Measurements from ENCODE around the gene BTN3A1. TPM values are rescaled to one million over a fixed set of nuclear protein-coding genes. Genes with fewer than 3 reads are reported as not detected.

BTN3A1 gene
- total RNA-seq, 1 experiment from 2014 or later: 9.0 TPM

DNA sequence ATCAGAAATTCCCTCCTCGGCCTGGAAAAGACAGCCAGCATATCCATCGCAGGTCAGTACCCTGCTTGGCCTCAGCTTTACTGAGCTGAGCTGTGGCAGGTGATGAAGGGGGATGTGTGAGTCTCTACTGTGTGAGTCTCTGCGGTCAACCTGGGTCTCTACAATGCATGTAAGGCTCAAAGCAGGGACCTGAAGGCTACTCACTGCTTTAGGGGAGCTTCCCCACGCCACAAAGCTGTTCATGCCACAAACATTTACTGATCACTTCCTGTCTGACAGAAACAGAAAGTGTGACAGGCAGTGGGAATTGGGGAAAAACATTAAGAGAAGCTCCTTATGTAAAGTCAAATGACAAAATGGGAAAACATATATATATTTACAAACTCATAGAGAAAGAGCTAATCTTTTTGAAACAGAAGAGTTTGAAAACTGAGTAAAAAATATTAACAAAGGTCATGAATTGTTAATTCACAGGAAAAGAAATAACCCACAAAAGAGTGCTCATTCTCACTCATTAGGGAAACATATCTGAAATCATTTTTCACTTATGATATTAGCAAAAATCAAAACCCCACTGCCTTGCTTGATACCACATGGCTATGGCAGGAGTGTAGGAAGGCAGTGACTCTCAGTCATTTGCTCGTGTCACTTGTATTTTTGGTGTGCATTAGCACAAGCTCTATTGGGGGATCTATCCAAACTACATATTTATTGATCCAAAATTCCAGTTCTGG lies 44.0 kb downstream of the BTN3A1 start:
- POLR2A ChIA-PET: no interaction called here
- BruUV-seq (replicated peaks): no TSS peak

More for the DNA sequence above, 44.0 kb downstream of the BTN3A1 start:
- H3K27ac ChIP-seq (ENCODE audit: low read depth, low read length): no peak overlapping the region
- RAD21 ChIA-PET (ENCODE audit: low non-redundant PET in 1 of 2, low total read pairs in 2 of 2, uncharacterized antibody in 2 of 2, unreplicated experiment in 2 of 2): no interaction called here
- no peaks in the 10 kb centered on the region for H3K27me3 ChIP-seq (ENCODE audit: insufficient read depth, low read length)
- H3K9ac ChIP-seq (ENCODE audit: low read length): no peak overlapping the region
- H3K9me3 ChIP-seq (ENCODE audit: control insufficient read depth in 1 of 2, insufficient read depth in 1 of 2, low read depth in 1 of 2, low read length in 2 of 2): no peaks in the 10 kb centered on the region
- H3K4me3 ChIP-seq (replicated peaks in 1 of 2; ENCODE audit: low read depth in 1 of 2, low read length in 2 of 2): no peak overlapping the region
- intact Hi-C loops (cut with micrococcal nuclease): no loop called here
- no peaks in the 10 kb centered on the region for H4K20me1 ChIP-seq (ENCODE audit: insufficient read depth)
- no peak overlapping the region for H3K4me2 ChIP-seq (ENCODE audit: low read length)
- H3K79me2 ChIP-seq (ENCODE audit: insufficient read depth, low read length): no peaks in the 10 kb centered on the region
- DNase-seq (ENCODE audit: low read depth, low spot score) (no peak), ATAC-seq (no peak)
- TF ChIP-seq POLR2AphosphoS5 (IDR thresholded peaks at IDR 0.05; ENCODE audit: low read depth, low read length) (no peak), CTCF (IDR thresholded peaks at IDR 0.05 in 2 of 3, conservative IDR thresholded peaks at IDR 0.05 in 1 of 3; ENCODE audit: borderline replicate concordance in 1 of 3, insufficient read depth in 1 of 3, low read depth in 2 of 3, low read length in 2 of 3) (no peak), SP1 (IDR thresholded peaks at IDR 0.05; ENCODE audit: low read depth) (no peak), TCF7L2 (IDR thresholded peaks at IDR 0.05; ENCODE audit: borderline replicate concordance, extremely low read depth, insufficient read depth, insufficient read length) (no peak), CEBPB (IDR thresholded peaks at IDR 0.05; ENCODE audit: low read depth) (no peak), ZNF274 (IDR thresholded peaks at IDR 0.05; ENCODE audit: low read depth, low read length) (no peak), EGR1 (IDR thresholded peaks at IDR 0.05; ENCODE audit: low read depth) (no peak)
- TF ChIP-seq, protein P1, sequence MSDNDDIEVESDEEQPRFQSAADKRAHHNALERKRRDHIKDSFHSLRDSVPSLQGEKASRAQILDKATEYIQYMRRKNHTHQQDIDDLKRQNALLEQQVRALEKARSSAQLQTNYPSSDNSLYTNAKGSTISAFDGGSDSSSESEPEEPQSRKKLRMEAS (IDR thresholded peaks at IDR 0.05): no peak
- TF ChIP-seq, protein P2, sequence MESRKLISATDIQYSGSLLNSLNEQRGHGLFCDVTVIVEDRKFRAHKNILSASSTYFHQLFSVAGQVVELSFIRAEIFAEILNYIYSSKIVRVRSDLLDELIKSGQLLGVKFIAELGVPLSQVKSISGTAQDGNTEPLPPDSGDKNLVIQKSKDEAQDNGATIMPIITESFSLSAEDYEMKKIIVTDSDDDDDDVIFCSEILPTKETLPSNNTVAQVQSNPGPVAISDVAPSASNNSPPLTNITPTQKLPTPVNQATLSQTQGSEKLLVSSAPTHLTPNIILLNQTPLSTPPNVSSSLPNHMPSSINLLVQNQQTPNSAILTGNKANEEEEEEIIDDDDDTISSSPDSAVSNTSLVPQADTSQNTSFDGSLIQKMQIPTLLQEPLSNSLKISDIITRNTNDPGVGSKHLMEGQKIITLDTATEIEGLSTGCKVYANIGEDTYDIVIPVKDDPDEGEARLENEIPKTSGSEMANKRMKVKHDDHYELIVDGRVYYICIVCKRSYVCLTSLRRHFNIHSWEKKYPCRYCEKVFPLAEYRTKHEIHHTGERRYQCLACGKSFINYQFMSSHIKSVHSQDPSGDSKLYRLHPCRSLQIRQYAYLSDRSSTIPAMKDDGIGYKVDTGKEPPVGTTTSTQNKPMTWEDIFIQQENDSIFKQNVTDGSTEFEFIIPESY (IDR thresholded peaks at IDR 0.05; ENCODE audit: extremely low read depth, insufficient replicate concordance, low read length): no peak
- no peak overlapping the region for H2AFZ ChIP-seq (ENCODE audit: low read depth, low read length, poor library complexity, severe bottlenecking)
- H3K36me3 ChIP-seq (ENCODE audit: control insufficient read depth in 1 of 2, insufficient read depth in 2 of 2, low read length in 2 of 2): no peaks in the 10 kb centered on the region
- H3K4me1 ChIP-seq (ENCODE audit: control insufficient read depth in 1 of 2, insufficient read depth in 2 of 2, low read length in 2 of 2): 0 out of 4 replicates have a peak, but pooled peaks cover 0 to under 1% of the 10 kb centered on the region in 2 experiments
- CTCF ChIA-PET: no interaction called here
- no peaks in the 10 kb centered on the region for H3K9me2 ChIP-seq (ENCODE audit: insufficient read depth)
